OCI-LY3 (cell line): ENCODE measurements around the gene CLEC4D.

Source experiments
- EZH2phosphoT487 ChIP-seq: fragments of 200-600 bp; shearing (Covaris generic); IDR thresholded peaks from 2 replicates; pipeline ENCODE4 v1.6.1; 2018; ENCODE audit warnings: antibody characterized with exemption, mixed run types, low read depth
- TF ChIP-seq, protein P1 (sequence below): fragments of 200-600, 300-600 bp; sonication (generic); IDR thresholded peaks from 2 replicates; pipeline ENCODE4 v1.5.1; 2014; ENCODE audit warnings: antibody characterized with exemption, low read length, low read depth

DNA sequence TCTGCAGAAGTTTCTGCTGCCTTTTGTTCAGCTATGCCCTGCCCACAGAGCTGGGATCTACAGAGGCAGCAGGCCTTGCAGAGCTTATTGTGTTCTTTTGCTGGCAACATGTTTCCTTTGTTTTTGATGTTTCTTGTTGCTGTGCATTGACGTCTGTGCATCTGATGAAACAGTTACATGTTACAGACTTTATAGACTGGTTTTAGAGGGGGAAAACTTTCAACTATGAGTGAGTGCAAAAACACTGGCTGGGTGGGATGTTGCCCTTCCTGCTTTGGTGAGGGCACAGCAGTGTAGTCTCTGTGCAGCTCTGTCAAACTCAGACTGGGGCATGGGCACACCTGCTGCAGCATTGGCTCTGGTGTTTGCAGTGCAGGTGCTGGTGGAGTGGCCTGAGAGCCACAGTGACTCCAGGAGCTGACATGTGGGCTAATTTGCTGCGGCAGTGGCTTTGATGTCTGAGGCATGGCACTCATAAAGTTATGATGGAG is 30.7 kb upstream of the CLEC4D start:
- TF ChIP-seq, protein P1, sequence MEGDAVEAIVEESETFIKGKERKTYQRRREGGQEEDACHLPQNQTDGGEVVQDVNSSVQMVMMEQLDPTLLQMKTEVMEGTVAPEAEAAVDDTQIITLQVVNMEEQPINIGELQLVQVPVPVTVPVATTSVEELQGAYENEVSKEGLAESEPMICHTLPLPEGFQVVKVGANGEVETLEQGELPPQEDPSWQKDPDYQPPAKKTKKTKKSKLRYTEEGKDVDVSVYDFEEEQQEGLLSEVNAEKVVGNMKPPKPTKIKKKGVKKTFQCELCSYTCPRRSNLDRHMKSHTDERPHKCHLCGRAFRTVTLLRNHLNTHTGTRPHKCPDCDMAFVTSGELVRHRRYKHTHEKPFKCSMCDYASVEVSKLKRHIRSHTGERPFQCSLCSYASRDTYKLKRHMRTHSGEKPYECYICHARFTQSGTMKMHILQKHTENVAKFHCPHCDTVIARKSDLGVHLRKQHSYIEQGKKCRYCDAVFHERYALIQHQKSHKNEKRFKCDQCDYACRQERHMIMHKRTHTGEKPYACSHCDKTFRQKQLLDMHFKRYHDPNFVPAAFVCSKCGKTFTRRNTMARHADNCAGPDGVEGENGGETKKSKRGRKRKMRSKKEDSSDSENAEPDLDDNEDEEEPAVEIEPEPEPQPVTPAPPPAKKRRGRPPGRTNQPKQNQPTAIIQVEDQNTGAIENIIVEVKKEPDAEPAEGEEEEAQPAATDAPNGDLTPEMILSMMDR: no peak
- TF ChIP-seq EZH2phosphoT487: no peak
